HG02610 (cell line): ENCODE data around the gene MRPL45.
"Not testable (repeated sequence)": the region's sequence is repeated elsewhere in the genome, so short reads cannot be mapped to it uniquely, and the experiment has no call there.

ENCODE experiments used
- ATAC-seq: cut with Tn5 transposase; IDR thresholded peaks from one replicate; pipeline ENCODE4 v1.9.1; 2021; ENCODE audit warnings: mild to moderate bottlenecking, moderate library complexity; ENCODE audit not compliant: unreplicated experiment

The MRPL45 gene

GRCh38 chr17:38296834-38297517 lies at the start of gene MRPL45:
TSS of gene MRPL45 (plus strand) at chr17:38297168. CDS start at chr17:38297184, 16 bp downstream.
- peak; percentile 92 for ATAC-seq

- not testable (repeated sequence) for ATAC-seq
Observed at GRCh38 chr17:38253191-38253590, 43.8 kb upstream of the MRPL45 start.

- not testable (repeated sequence) for ATAC-seq
Observed at GRCh38 chr17:38254357-38254756, 42.6 kb upstream of the MRPL45 start.

- ATAC-seq = peak; percentile 79
Observed at GRCh38 chr17:38257013-38257621, 39.9 kb upstream of the MRPL45 start.

GRCh38 chr17:38265974-38266506 lies 30.9 kb upstream of the MRPL45 start:
- not testable (repeated sequence) for ATAC-seq

- not testable (repeated sequence) for ATAC-seq
Observed at GRCh38 chr17:38266571-38266970, 30.4 kb upstream of the MRPL45 start.

GRCh38 chr17:38268138-38268537 lies 28.8 kb upstream of the MRPL45 start:
- not testable (repeated sequence) for ATAC-seq

- ATAC-seq = not testable (repeated sequence)
Observed at GRCh38 chr17:38269045-38269444, 27.9 kb upstream of the MRPL45 start.

- ATAC-seq = not testable (repeated sequence)
Observed at GRCh38 chr17:38269552-38269951, 27.4 kb upstream of the MRPL45 start.

- not testable (repeated sequence) for ATAC-seq
Observed at GRCh38 chr17:38285994-38286393, 11.0 kb upstream of the MRPL45 start.

- ATAC-seq = peak; percentile 61
Observed at GRCh38 chr17:38286501-38287091, 10.4 kb upstream of the MRPL45 start.

- not testable (repeated sequence) for ATAC-seq
Observed at GRCh38 chr17:38288217-38288827, 8.6 kb upstream of the MRPL45 start.

- ATAC-seq = not testable (repeated sequence)
Observed at GRCh38 chr17:38289760-38290159, 7.2 kb upstream of the MRPL45 start.

GRCh38 chr17:38295602-38296365 lies 1.2 kb upstream of the MRPL45 start:
- not testable (repeated sequence) for ATAC-seq

- ATAC-seq = no peak
Observed at GRCh38 chr17:38315497-38315896, 18.5 kb downstream of the MRPL45 start.

GRCh38 chr17:38317081-38317480 lies 20.1 kb downstream of the MRPL45 start:
- no peak for ATAC-seq

- no peak for ATAC-seq
Observed at GRCh38 chr17:38320482-38320881, 23.5 kb downstream of the MRPL45 start.

GRCh38 chr17:38322156-38322779 lies 25.3 kb downstream of the MRPL45 start:
- ATAC-seq = no peak

GRCh38 chr17:38322897-38323296 lies 25.9 kb downstream of the MRPL45 start:
- ATAC-seq = no peak

- ATAC-seq = no peak
Observed at GRCh38 chr17:38324141-38324697, 27.3 kb downstream of the MRPL45 start.
